ENCODE measurements around the gene MED16.
"Not testable (repeated sequence)": the region's sequence is repeated elsewhere in the genome, so short reads cannot be mapped to it uniquely, and the experiment has no call there.

Gene MED16

GRCh38 chr19:858284-858683, 34.7 kb downstream of the MED16 start:
- peaks cover 48% of the 10 kb centered on the region for H3K4me1 Mint-ChIP-seq (ENCODE audit: low read depth)
- peaks cover 16% of the 10 kb centered on the region for H3K36me3 Mint-ChIP-seq (ENCODE audit: low read depth)
- intact Hi-C loops (cut with micrococcal nuclease) = no loop called here
- H3K27ac Mint-ChIP-seq = peak overlapping the region; percentile 89
- H3K27me3 Mint-ChIP-seq = peaks cover 5% of the 10 kb centered on the region
- no peak overlapping the region for H3K4me3 Mint-ChIP-seq
- H3K9me3 Mint-ChIP-seq = no peaks in the 10 kb centered on the region

DNA sequence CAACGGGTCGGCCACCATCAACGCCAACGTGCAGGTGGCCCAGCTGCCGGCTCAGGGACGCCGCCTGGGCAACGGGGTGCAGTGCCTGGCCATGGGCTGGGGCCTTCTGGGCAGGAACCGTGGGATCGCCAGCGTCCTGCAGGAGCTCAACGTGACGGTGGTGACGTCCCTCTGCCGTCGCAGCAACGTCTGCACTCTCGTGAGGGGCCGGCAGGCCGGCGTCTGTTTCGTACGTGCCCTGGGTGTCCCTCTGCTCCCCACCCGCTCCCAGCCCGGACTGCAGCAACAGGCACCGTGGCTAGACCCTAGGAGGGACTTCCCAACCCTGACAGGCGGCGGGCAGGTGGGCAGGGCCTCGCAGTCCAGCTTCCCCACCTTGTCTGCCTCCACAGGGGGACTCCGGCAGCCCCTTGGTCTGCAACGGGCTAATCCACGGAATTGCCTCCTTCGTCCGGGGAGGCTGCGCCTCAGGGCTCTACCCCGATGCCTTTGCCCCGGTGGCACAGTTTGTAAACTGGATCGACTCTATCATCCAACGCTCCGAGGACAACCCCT, 37.3 kb downstream of the MED16 start:
- H3K4me1 Mint-ChIP-seq (ENCODE audit: low read depth) = peaks cover 44% of the 10 kb centered on the region
- no peak overlapping the region for H3K4me3 Mint-ChIP-seq
- peaks cover 21% of the 10 kb centered on the region for H3K27me3 Mint-ChIP-seq
- H3K36me3 Mint-ChIP-seq (ENCODE audit: low read depth) = no peaks in the 10 kb centered on the region
- intact Hi-C loops (cut with micrococcal nuclease) = no loop called here
- H3K9me3 Mint-ChIP-seq = no peaks in the 10 kb centered on the region
- H3K27ac Mint-ChIP-seq = no peak overlapping the region

DNA sequence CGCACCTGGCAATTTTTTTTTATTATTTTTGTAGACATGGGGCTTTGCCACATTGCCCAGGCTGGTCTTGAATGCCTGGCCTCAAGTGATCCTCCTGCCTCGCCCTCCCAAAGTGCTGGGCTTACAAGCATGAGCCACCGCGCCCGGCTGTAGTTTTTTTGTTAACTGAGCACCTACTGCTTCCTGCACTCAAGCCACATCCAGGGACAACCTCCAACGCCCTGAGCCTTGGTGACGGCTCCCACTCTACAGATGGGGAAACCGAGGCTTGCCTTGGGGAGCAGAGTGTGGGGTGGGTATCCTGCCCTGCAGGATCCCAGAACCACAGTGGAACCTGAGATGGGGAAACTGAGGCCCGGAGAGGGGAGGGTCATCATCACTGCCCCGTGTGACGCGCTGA, 37.8 kb downstream of the MED16 start:
- H3K9me3 Mint-ChIP-seq = no peaks in the 10 kb centered on the region
- no peak overlapping the region for H3K27ac Mint-ChIP-seq
- peaks cover 49% of the 10 kb centered on the region for H3K4me1 Mint-ChIP-seq (ENCODE audit: low read depth)
- H3K36me3 Mint-ChIP-seq (ENCODE audit: low read depth) = no peaks in the 10 kb centered on the region
- H3K4me3 Mint-ChIP-seq = no peak overlapping the region
- H3K27me3 Mint-ChIP-seq = peaks cover 21% of the 10 kb centered on the region
- intact Hi-C loops (cut with micrococcal nuclease) = no loop called here

DNA sequence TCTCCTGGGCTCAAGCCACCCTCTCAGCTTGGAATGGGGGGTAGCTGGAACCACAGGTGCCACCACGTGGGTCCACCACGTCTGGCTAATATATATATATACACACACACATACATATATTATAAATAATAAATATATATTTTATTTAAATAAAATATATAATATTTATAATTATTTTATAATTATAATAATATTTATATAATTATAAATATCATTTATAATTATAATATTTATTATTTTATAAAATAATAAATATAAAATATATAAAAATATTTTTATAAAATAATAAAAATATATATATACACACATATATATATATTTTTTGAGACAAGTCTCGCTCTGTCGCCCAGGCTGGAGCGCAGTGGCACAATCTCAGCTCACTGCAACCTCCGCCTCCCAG, 38.4 kb downstream of the MED16 start:
- peaks cover 46% of the 10 kb centered on the region for H3K4me1 Mint-ChIP-seq (ENCODE audit: low read depth)
- no peak overlapping the region for H3K4me3 Mint-ChIP-seq
- H3K27me3 Mint-ChIP-seq = peaks cover 21% of the 10 kb centered on the region
- H3K9me3 Mint-ChIP-seq = no peaks in the 10 kb centered on the region
- no peaks in the 10 kb centered on the region for H3K36me3 Mint-ChIP-seq (ENCODE audit: low read depth)
- H3K27ac Mint-ChIP-seq = no peak overlapping the region
- intact Hi-C loops (cut with micrococcal nuclease) = no loop called here

DNA sequence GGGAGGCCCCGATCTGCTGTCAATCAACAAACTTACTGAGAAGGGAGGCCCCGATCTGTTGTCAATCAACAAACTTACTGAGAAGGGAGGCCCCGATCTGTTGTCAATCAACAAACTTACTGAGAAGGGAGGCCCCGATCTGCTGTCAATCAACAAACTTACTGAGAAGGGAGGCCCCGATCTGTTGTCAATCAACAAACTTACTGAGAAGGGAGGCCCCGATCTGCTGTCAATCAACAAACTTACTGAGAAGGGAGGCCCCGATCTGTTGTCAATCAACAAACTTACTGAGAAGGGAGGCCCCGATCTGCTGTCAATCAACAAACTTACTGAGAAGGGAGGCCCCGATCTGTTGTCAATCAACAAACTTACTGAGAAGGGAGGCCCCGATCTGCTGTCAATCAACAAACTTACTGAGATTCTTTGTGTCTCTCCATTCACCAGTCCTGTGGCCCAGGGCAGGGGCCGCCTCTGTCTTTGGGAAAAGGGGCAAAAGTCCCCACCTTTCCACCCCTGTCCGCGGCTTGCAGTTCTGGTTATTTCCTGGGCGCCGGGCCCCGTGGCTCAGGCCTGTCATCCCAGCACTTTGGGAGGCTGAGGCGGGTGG, 39.3 kb downstream of the MED16 start:
- H3K36me3 Mint-ChIP-seq (ENCODE audit: low read depth); intact Hi-C loops (cut with micrococcal nuclease); H3K27ac Mint-ChIP-seq; H3K9me3 Mint-ChIP-seq: not testable (repeated sequence)
- Mint-ChIP-seq H3K27me3 (peaks cover 28% of the 10 kb centered on the region), H3K4me1 (ENCODE audit: low read depth) (peaks cover 40% of the 10 kb centered on the region), H3K4me3 (peak overlapping the region; percentile 23)

GRCh38 chr19:853014-853585, 39.9 kb downstream of the MED16 start:
- Mint-ChIP-seq H3K36me3 (ENCODE audit: low read depth) (no peaks in the 10 kb centered on the region), H3K27me3 (peaks cover 35% of the 10 kb centered on the region), H3K4me1 (ENCODE audit: low read depth) (peaks cover 40% of the 10 kb centered on the region), H3K4me3 (no peak overlapping the region), H3K9me3 (no peaks in the 10 kb centered on the region), H3K27ac (no peak overlapping the region)
- intact Hi-C loops (cut with micrococcal nuclease) = no loop called here

GRCh38 chr19:852136-853013, 40.6 kb downstream of the MED16 start, which contains the start of gene ELANE:
ELANE (plus strand) TSS chr19:852303; CDS start chr19:852329, 26 bp downstream.
- intact Hi-C loops (cut with micrococcal nuclease) = no loop called here
- H3K36me3 Mint-ChIP-seq (ENCODE audit: low read depth) = no peaks in the 10 kb centered on the region
- no peak within 1 kb of the TSS for H3K27ac Mint-ChIP-seq
- H3K9me3 Mint-ChIP-seq = no peaks in the 10 kb centered on the region
- peak within 1 kb of the TSS; percentile 4 for H3K4me3 Mint-ChIP-seq
- H3K4me1 Mint-ChIP-seq (ENCODE audit: low read depth) = peaks cover 40% of the 10 kb centered on the region
- H3K27me3 Mint-ChIP-seq = peaks cover 41% of the 10 kb centered on the region

- H3K36me3 Mint-ChIP-seq (ENCODE audit: low read depth) = no peaks in the 10 kb centered on the region
- intact Hi-C loops (cut with micrococcal nuclease) = no loop called here
Measured at GRCh38 chr19:850979-851335, 42.0 kb downstream of the MED16 start.

GRCh38 chr19:850221-850978, 42.6 kb downstream of the MED16 start:
- Mint-ChIP-seq H3K9me3 (no peaks in the 10 kb centered on the region), H3K27ac (peak overlapping the region; percentile 53), H3K36me3 (ENCODE audit: low read depth) (no peaks in the 10 kb centered on the region), H3K4me1 (ENCODE audit: low read depth) (peaks cover 50% of the 10 kb centered on the region), H3K4me3 (peak overlapping the region; percentile 23), H3K27me3 (peaks cover 61% of the 10 kb centered on the region)
- intact Hi-C loops (cut with micrococcal nuclease) = no loop called here

More at GRCh38 chr19:850979-851335, 42.0 kb downstream of the MED16 start:
- Mint-ChIP-seq H3K4me3 (no peak overlapping the region), H3K9me3 (no peaks in the 10 kb centered on the region), H3K4me1 (ENCODE audit: low read depth) (peaks cover 45% of the 10 kb centered on the region), H3K27ac (peak overlapping the region; percentile 53), H3K27me3 (peaks cover 55% of the 10 kb centered on the region)

DNA sequence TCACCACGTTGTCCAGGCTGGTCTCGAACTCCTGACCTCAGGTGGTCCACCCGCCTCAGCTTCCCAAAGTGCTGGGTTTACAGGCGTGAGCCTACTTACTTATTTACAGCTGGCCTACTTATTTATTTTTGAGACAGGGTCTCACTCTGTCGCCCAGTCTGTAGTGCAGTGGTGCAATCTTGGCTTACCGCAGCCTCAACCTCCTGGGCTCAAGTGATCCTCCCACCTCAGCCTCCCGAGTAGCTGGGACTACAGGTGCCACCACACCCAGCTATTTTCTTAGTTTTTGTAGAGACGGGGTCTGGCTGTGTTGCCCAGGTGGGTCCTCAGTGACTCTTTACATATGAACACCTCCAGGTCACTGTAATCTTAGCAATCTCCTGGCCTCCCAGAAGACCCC, 43.8 kb downstream of the MED16 start:
- H3K9me3 Mint-ChIP-seq; H3K27ac Mint-ChIP-seq; intact Hi-C loops (cut with micrococcal nuclease); H3K36me3 Mint-ChIP-seq (ENCODE audit: low read depth); H3K4me3 Mint-ChIP-seq: not testable (repeated sequence)
- H3K27me3 Mint-ChIP-seq = peaks cover 72% of the 10 kb centered on the region
- peaks cover 63% of the 10 kb centered on the region for H3K4me1 Mint-ChIP-seq (ENCODE audit: low read depth)

DNA sequence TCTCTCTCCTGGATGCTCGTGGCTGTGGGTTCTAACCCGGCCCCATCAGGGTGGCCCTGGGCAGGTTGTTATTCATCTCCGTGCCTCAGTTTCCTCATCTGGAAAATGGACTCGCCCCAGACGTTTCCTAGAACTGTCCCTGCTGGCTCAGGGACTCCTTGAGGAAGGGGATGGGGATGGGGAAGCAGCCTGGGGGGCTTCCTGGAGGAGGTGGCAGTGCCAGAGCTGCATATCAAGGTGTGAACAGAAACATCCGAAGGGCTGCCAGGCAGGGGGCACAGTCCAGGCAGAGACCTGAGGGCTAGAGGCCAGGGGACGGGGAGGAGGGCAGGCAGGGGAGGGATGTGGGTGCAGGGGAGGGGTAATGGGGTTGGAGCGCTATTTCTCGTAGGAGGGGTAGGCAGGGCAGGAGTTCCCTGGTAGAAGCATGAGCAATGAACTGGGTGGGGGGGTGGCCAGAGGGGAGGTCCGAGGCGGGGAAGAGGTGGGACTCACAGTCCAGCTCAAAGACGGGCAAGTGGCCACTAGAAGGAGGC, 44.5 kb downstream of the MED16 start:
- H3K27ac Mint-ChIP-seq = no peak overlapping the region
- H3K4me1 Mint-ChIP-seq (ENCODE audit: low read depth) = peaks cover 68% of the 10 kb centered on the region
- intact Hi-C loops (cut with micrococcal nuclease) = no loop called here
- H3K4me3 Mint-ChIP-seq = no peak overlapping the region
- H3K9me3 Mint-ChIP-seq = no peaks in the 10 kb centered on the region
- H3K36me3 Mint-ChIP-seq (ENCODE audit: low read depth) = no peaks in the 10 kb centered on the region
- H3K27me3 Mint-ChIP-seq = peaks cover 73% of the 10 kb centered on the region

- Mint-ChIP-seq H3K36me3 (ENCODE audit: low read depth) (no peaks in the 10 kb centered on the region), H3K27ac (no peak overlapping the region), H3K27me3 (peaks cover 82% of the 10 kb centered on the region), H3K4me1 (ENCODE audit: low read depth) (peaks cover 71% of the 10 kb centered on the region), H3K9me3 (no peaks in the 10 kb centered on the region), H3K4me3 (no peak overlapping the region)
- intact Hi-C loops (cut with micrococcal nuclease) = no loop called here
Measured at GRCh38 chr19:845707-846521, 47.1 kb downstream of the MED16 start.

DNA sequence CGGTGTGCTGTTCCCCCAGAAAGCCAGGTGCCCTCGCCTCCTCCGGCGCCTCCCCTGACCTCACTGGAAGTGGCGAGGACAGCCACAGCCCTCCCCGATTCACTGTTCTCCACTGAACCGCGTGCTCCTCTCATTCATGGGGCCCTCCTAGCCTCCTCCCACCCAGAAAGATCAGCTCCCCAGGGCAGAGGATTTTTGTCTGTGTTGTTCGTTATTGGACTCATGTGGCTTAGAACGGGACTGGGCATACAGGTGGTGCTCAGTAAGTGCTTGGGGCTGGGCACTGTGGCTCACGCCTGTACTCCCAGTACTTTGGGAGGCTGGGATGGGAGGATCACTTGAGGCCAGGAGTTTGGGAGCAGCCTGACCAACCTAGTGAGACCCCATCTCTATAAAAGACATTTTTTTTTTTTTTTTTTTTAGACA, 48.4 kb downstream of the MED16 start:
- Mint-ChIP-seq H3K4me3 (peak overlapping the region; percentile 67), H3K27me3 (peaks cover 84% of the 10 kb centered on the region), H3K9me3 (no peaks in the 10 kb centered on the region), H3K36me3 (ENCODE audit: low read depth) (no peaks in the 10 kb centered on the region), H3K4me1 (ENCODE audit: low read depth) (peaks cover 70% of the 10 kb centered on the region), H3K27ac (no peak overlapping the region)
- intact Hi-C loops (cut with micrococcal nuclease) = no loop called here
